ENCODE measurements around the gene WDR3. TPM values are rescaled to one million over a fixed set of nuclear protein-coding genes. Genes with fewer than 3 reads are reported as not detected.

The WDR3 gene
- total RNA-seq, 1 experiment from 2014 or later: 30.7 TPM

GRCh38 chr1:118013336-118013735 is 83.8 kb downstream of the WDR3 start:
- H3K27ac ChIP-seq (ENCODE audit: low read length): no peak overlapping the region
- CTCF ChIA-PET: no interaction called here
- DNase-seq (ENCODE audit: low read depth, low spot score) (no peak), ATAC-seq (no peak)
- H3K4me1 ChIP-seq (ENCODE audit: control insufficient read depth, insufficient read depth, low read length): no peaks in the 10 kb centered on the region
- H3K27me3 ChIP-seq (ENCODE audit: control insufficient read depth, insufficient read depth, low read length): no peaks in the 10 kb centered on the region
- no peak overlapping the region for H3K4me3 ChIP-seq (ENCODE audit: low read depth in 2 of 2, low read length in 2 of 2)
- in situ Hi-C loops (cut with HindIII; ENCODE audit: low pct_unique_long_range_greater_than_20kb, low sequenced_read_pairs) (no loop called here), intact Hi-C loops (cut with micrococcal nuclease; ENCODE audit: unreplicated experiment) (no loop called here)
- no peaks in the 10 kb centered on the region for H3K36me3 ChIP-seq (ENCODE audit: control insufficient read depth, insufficient read depth, low read length)
- POLR2A ChIA-PET: no interaction called here
- no peaks in the 10 kb centered on the region for H3K9me3 ChIP-seq (ENCODE audit: control insufficient read depth, insufficient read depth, low read depth, low read length)
- no TSS peak for BruUV-seq (replicated peaks)
- TF ChIP-seq SIN3A (IDR thresholded peaks at IDR 0.05; ENCODE audit: borderline replicate concordance, insufficient read depth, low read depth, low read length) (no peak), REST (IDR thresholded peaks at IDR 0.05; ENCODE audit: insufficient read depth in 1 of 2, low read depth in 2 of 2, low read length in 1 of 2) (no peak), CTCF (IDR thresholded peaks at IDR 0.05) (no peak), POLR2AphosphoS5 (IDR thresholded peaks at IDR 0.05; ENCODE audit: low read depth, low read length) (no peak)

GRCh38 chr1:118013938-118014337 is 84.4 kb downstream of the WDR3 start:
- no peaks in the 10 kb centered on the region for H3K4me1 ChIP-seq (ENCODE audit: control insufficient read depth, insufficient read depth, low read length)
- intact Hi-C loops (cut with micrococcal nuclease; ENCODE audit: unreplicated experiment): no loop called here
- no peak for ATAC-seq
- no TSS peak for BruUV-seq (replicated peaks)
- no peak overlapping the region for H3K27ac ChIP-seq (ENCODE audit: low read length)
- H3K27me3 ChIP-seq (ENCODE audit: control insufficient read depth, insufficient read depth, low read length): no peaks in the 10 kb centered on the region
- H3K4me3 ChIP-seq (ENCODE audit: low read depth in 2 of 2, low read length in 2 of 2): no peak overlapping the region
- ChIA-PET POLR2A (no interaction called here), CTCF (no interaction called here)
- DNase-seq (ENCODE audit: low read depth, low spot score): no peak
- TF ChIP-seq REST (IDR thresholded peaks at IDR 0.05; ENCODE audit: insufficient read depth in 1 of 2, low read depth in 2 of 2, low read length in 1 of 2) (no peak), POLR2AphosphoS5 (IDR thresholded peaks at IDR 0.05; ENCODE audit: low read depth, low read length) (no peak), CTCF (IDR thresholded peaks at IDR 0.05) (no peak), TCF7L2 (IDR thresholded peaks at IDR 0.05; ENCODE audit: low read depth, low read length) (no peak), SIN3A (IDR thresholded peaks at IDR 0.05; ENCODE audit: borderline replicate concordance, insufficient read depth, low read depth, low read length) (no peak)
- H3K9me3 ChIP-seq (ENCODE audit: control insufficient read depth, insufficient read depth, low read depth, low read length): no peaks in the 10 kb centered on the region
- in situ Hi-C loops (cut with HindIII; ENCODE audit: low pct_unique_long_range_greater_than_20kb, low sequenced_read_pairs): no loop called here
- H3K36me3 ChIP-seq (ENCODE audit: control insufficient read depth, insufficient read depth, low read length): no peaks in the 10 kb centered on the region

Other genes starting within 250 kb of the WDR3 start
- 14.5 TPM for gene GDAP2, start 118 bp upstream of the WDR3 start, total RNA-seq (2021; ENCODE audit: unreplicated experiment)

All from Panc1 (cell line).